Neutrophil (primary cell): ENCODE measurements around the gene PHACTR4.

Source experiments
- H3K27ac ChIP-seq: fragments of 200-600 bp; sonication (generic); 2 replicates; pipeline ENCODE4 v1.5.1; 2016; ENCODE audit warnings: mild to moderate bottlenecking, moderate library complexity
- H3K27me3 ChIP-seq: fragments of 200-600 bp; sonication (generic); 2 replicates; pipeline ENCODE4 v1.6.0; 2016; ENCODE audit warnings: mild to moderate bottlenecking
- H3K36me3 ChIP-seq: fragments of 200-600 bp; sonication (generic); 2 replicates; pipeline ENCODE4 v1.5.1; 2017
- H3K4me1 ChIP-seq, 2 experiments: fragments of 200-600 bp in 1 of 2; sonication (generic) in 1 of 2; 1 replicate in 1 of 2; 2 replicates in 1 of 2; pipeline versions ENCODE4 v1.5.1 to v1.6.1; 2013 to 2016; ENCODE audit warnings: low read depth in 1 of 2, low read length in 1 of 2, mild to moderate bottlenecking in 1 of 2, moderate library complexity in 1 of 2; ENCODE audit not compliant: control insufficient read depth in 1 of 2, insufficient read depth in 1 of 2
- H3K4me3 ChIP-seq, 2 experiments: fragments of 200-600 bp in 1 of 2; sonication (generic) in 1 of 2; 1 replicate in 1 of 2; 2 replicates in 1 of 2; pipeline ENCODE4 v1.5.1; 2013 to 2016; ENCODE audit warnings: low read depth in 1 of 2, low read length in 1 of 2, mild to moderate bottlenecking in 1 of 2, moderate library complexity in 1 of 2
- H3K9me3 ChIP-seq: fragments of 200-600 bp; sonication (generic); 2 replicates; pipeline ENCODE4 v1.5.1; 2016
- CTCF ChIP-seq: fragments of 200-600 bp; sonication (generic); IDR thresholded peaks from 2 replicates; pipeline ENCODE4 v1.5.1; 2016; ENCODE audit warnings: antibody characterized with exemption

PHACTR4 gene

GRCh38 chr1:28328228-28328648 is 41.3 kb upstream of the PHACTR4 start:
- Histone ChIP-seq H3K27me3 (no peaks in the 10 kb centered on the region), H3K4me1 (peaks cover 38 to 44% of the 10 kb centered on the region in 2 experiments), H3K9me3 (no peaks in the 10 kb centered on the region), H3K27ac (peak overlapping the region; percentile 96), H3K36me3 (peaks cover 27% of the 10 kb centered on the region), H3K4me3 (peak overlapping the region; percentile 68 to 77)
- no peak for TF ChIP-seq CTCF

DNA sequence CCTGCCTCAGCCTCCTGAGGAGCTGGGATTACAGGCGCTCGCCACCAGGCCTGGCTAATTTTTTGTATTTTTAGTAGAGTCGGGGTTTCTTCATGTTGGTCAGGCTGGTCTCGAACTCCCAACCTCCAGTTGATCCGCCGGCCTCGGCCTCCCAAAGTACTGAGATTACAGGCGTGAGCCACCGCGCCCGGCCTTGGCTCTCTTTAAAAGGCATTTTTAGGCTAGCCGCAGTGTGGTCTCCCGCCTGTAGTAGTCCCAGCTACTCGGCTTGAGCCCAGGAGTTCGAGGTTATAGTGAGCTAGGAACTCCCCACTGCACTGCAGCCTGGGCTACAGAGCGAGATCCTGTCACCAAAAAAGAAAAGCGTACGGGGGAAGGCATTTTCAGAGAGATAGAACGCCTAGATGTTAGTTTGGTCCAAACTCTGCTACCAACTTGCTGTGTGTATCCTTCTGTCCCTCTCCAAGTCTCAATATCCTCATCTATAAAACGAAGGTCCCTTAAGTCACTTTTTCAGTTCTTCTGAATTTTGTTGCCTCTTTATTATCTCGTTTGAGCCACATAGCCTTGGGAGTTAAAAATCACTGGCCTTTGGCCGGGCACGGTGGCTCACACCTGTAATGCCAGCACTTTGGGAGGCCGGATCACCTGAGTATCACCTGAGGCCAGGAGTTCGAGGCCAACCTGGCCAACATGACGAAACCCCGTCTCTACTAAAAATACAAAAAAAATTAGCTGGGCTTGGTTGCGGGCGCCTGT is 40.0 kb upstream of the PHACTR4 start:
- H3K36me3 ChIP-seq = peaks cover 40% of the 10 kb centered on the region
- peak overlapping the region; percentile 68 to 77 for H3K4me3 ChIP-seq
- TF ChIP-seq CTCF = no peak
- H3K27me3 ChIP-seq = no peaks in the 10 kb centered on the region
- H3K9me3 ChIP-seq = no peaks in the 10 kb centered on the region
- peak overlapping the region; percentile 96 for H3K27ac ChIP-seq
- peaks cover 38 to 44% of the 10 kb centered on the region in 2 experiments for H3K4me1 ChIP-seq

DNA sequence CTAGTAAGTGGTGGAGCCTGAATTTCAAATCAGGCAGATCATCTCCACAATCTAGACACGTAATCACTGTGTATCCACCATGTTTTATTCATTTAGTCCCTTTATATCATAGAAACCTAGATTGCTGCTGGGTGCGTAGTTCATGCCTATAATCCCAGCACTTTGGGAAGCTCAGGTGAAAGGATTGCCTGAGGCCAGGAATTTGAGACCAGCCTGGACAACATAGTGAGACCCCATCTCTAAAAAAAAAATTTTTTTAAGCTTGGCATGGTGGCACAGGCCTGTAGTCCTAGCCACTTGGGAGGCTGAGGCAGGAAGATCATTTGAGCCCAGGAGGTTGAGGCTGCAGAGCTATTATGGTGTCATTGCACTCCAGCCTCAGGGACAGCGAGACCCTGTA is 30.6 kb upstream of the PHACTR4 start:
- TF ChIP-seq CTCF = no peak
- Histone ChIP-seq H3K4me1 (no peaks in the 10 kb centered on the region), H3K27ac (no peak overlapping the region), H3K27me3 (no peaks in the 10 kb centered on the region), H3K4me3 (no peak overlapping the region), H3K36me3 (peaks cover 24% of the 10 kb centered on the region), H3K9me3 (no peaks in the 10 kb centered on the region)

GRCh38 chr1:28339551-28339950 is 30.0 kb upstream of the PHACTR4 start:
- Histone ChIP-seq H3K9me3 (no peaks in the 10 kb centered on the region), H3K36me3 (peaks cover 18% of the 10 kb centered on the region), H3K27ac (no peak overlapping the region), H3K27me3 (no peaks in the 10 kb centered on the region), H3K4me1 (no peaks in the 10 kb centered on the region), H3K4me3 (no peak overlapping the region)
- TF ChIP-seq CTCF = no peak

DNA sequence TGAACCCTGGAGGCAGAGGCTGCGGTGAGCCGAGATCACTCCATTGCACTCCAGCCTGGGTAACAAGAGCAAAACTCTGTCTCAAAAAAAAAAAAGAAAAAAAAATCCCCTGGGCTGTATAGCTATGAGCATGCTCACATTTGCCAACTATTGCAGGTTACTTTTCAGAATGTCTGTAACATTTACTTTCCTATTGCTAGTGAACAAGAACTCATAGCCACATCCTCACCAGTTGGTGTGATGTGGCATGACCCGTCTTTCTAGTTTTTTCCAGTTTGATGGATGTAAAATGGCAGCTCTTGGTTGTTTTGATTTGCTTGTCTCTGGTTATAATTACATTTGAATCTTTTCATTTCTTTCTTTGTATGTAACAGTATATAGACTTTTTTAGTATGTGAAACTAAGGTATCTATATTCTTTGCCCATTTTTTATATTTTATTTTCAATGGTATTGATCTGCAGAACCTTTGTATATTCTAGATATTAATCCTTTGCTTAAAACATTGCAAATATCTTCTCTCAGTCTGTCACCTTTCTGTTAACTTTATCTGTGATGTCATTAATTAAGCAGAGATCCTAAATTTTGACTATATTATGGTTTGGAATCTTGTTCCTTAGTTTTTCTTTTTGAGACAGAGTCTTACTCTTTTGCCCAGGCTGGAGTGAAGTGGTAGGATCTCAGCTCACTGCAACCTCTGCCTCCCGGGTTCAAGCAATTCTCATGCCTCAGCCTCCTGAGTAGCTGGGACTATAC is 29.1 kb upstream of the PHACTR4 start:
- H3K9me3 ChIP-seq = no peaks in the 10 kb centered on the region
- no peak overlapping the region for H3K27ac ChIP-seq
- H3K4me3 ChIP-seq = no peak overlapping the region
- no peaks in the 10 kb centered on the region for H3K27me3 ChIP-seq
- H3K4me1 ChIP-seq = no peaks in the 10 kb centered on the region
- no peak for TF ChIP-seq CTCF
- H3K36me3 ChIP-seq = peaks cover 9% of the 10 kb centered on the region
